Neuron (in vitro differentiated cells): Measurements from ENCODE around the gene NCF4.

ENCODE experiments used
- H2AFZ ChIP-seq: one replicate; pipeline ENCODE4 v1.6.1; 2013; ENCODE audit warnings: low read depth, mild to moderate bottlenecking, inconsistent platforms, low read length, moderate library complexity
- H3K27me3 ChIP-seq: one replicate; pipeline ENCODE4 v1.6.1; 2013; ENCODE audit warnings: low read length; ENCODE audit not compliant: insufficient read depth
- H3K36me3 ChIP-seq: one replicate; pipeline ENCODE4 v1.6.1; 2013; ENCODE audit warnings: low read length; ENCODE audit not compliant: insufficient read depth
- H3K4me1 ChIP-seq: one replicate; pipeline ENCODE4 v1.6.1; 2013; ENCODE audit warnings: low read length; ENCODE audit not compliant: insufficient read depth
- H3K4me3 ChIP-seq: 2 replicates; pipeline ENCODE4 v1.5.1; 2013; ENCODE audit warnings: mild to moderate bottlenecking, low read length, moderate library complexity
- H3K9me3 ChIP-seq: one replicate; pipeline ENCODE4 v1.6.1; 2013; ENCODE audit warnings: low read length

Gene NCF4

GRCh38 chr22:36826262-36826661 lies 34.5 kb upstream of the NCF4 start:
- H3K27me3 ChIP-seq: peaks cover under 1% of the 10 kb centered on the region

GRCh38 chr22:36828815-36829214 lies 32.0 kb upstream of the NCF4 start:
- Histone ChIP-seq H3K4me1 (no peaks in the 10 kb centered on the region), H3K9me3 (no peaks in the 10 kb centered on the region), H3K4me3 (no peak overlapping the region), H2AFZ (no peak overlapping the region), H3K36me3 (no peaks in the 10 kb centered on the region), H3K27me3 (no peaks in the 10 kb centered on the region)

More at GRCh38 chr22:36826262-36826661, 34.5 kb upstream of the NCF4 start:
- Histone ChIP-seq H3K4me3 (no peak overlapping the region), H3K4me1 (no peaks in the 10 kb centered on the region), H2AFZ (no peak overlapping the region), H3K9me3 (no peaks in the 10 kb centered on the region), H3K36me3 (no peaks in the 10 kb centered on the region)

- Histone ChIP-seq H3K9me3 (no peaks in the 10 kb centered on the region), H3K36me3 (no peaks in the 10 kb centered on the region), H3K4me3 (no peak overlapping the region), H2AFZ (no peak overlapping the region), H3K4me1 (no peaks in the 10 kb centered on the region), H3K27me3 (no peaks in the 10 kb centered on the region)
Observed at GRCh38 chr22:36829370-36830002, 31.3 kb upstream of the NCF4 start.

- H2AFZ ChIP-seq: no peak overlapping the region
- H3K36me3 ChIP-seq: no peaks in the 10 kb centered on the region
- no peaks in the 10 kb centered on the region for H3K4me1 ChIP-seq
- no peaks in the 10 kb centered on the region for H3K9me3 ChIP-seq
- no peak overlapping the region for H3K4me3 ChIP-seq
- no peaks in the 10 kb centered on the region for H3K27me3 ChIP-seq
Observed at GRCh38 chr22:36830601-36831000, 30.2 kb upstream of the NCF4 start.

GRCh38 chr22:36831206-36831605 lies 29.6 kb upstream of the NCF4 start:
- H2AFZ ChIP-seq: no peak overlapping the region
- no peaks in the 10 kb centered on the region for H3K27me3 ChIP-seq
- no peaks in the 10 kb centered on the region for H3K4me1 ChIP-seq
- no peak overlapping the region for H3K4me3 ChIP-seq
- no peaks in the 10 kb centered on the region for H3K9me3 ChIP-seq
- no peaks in the 10 kb centered on the region for H3K36me3 ChIP-seq

- peaks cover under 1% of the 10 kb centered on the region for H3K4me1 ChIP-seq
- no peaks in the 10 kb centered on the region for H3K27me3 ChIP-seq
- no peak overlapping the region for H2AFZ ChIP-seq
- H3K36me3 ChIP-seq: no peaks in the 10 kb centered on the region
- no peak overlapping the region for H3K4me3 ChIP-seq
- no peaks in the 10 kb centered on the region for H3K9me3 ChIP-seq
Observed at GRCh38 chr22:36831717-36832116, 29.1 kb upstream of the NCF4 start.

GRCh38 chr22:36833073-36833472 lies 27.7 kb upstream of the NCF4 start:
- Histone ChIP-seq H3K36me3 (no peaks in the 10 kb centered on the region), H3K4me1 (peaks cover 8% of the 10 kb centered on the region), H3K27me3 (no peaks in the 10 kb centered on the region), H3K9me3 (peaks cover under 1% of the 10 kb centered on the region), H2AFZ (no peak overlapping the region), H3K4me3 (no peak overlapping the region)

GRCh38 chr22:36835903-36836302 lies 24.9 kb upstream of the NCF4 start:
- Histone ChIP-seq H3K27me3 (no peaks in the 10 kb centered on the region), H3K4me1 (peaks cover 8% of the 10 kb centered on the region), H3K4me3 (no peak overlapping the region), H3K9me3 (peaks cover 4% of the 10 kb centered on the region), H3K36me3 (no peaks in the 10 kb centered on the region), H2AFZ (no peak overlapping the region)

- no peaks in the 10 kb centered on the region for H3K36me3 ChIP-seq
- H3K4me1 ChIP-seq: peaks cover 8% of the 10 kb centered on the region
- no peak overlapping the region for H2AFZ ChIP-seq
- H3K9me3 ChIP-seq: peaks cover 4% of the 10 kb centered on the region
- H3K4me3 ChIP-seq: no peak overlapping the region
- H3K27me3 ChIP-seq: no peaks in the 10 kb centered on the region
Observed at GRCh38 chr22:36838119-36839030, 22.4 kb upstream of the NCF4 start.

GRCh38 chr22:36839356-36840073 lies 21.3 kb upstream of the NCF4 start:
- Histone ChIP-seq H3K4me3 (no peak overlapping the region), H3K36me3 (no peaks in the 10 kb centered on the region), H3K27me3 (no peaks in the 10 kb centered on the region), H3K4me1 (peaks cover 8% of the 10 kb centered on the region), H3K9me3 (peaks cover 4% of the 10 kb centered on the region), H2AFZ (no peak overlapping the region)

GRCh38 chr22:36840106-36840505 lies 20.7 kb upstream of the NCF4 start:
- H3K9me3 ChIP-seq: peaks cover 4% of the 10 kb centered on the region
- H3K36me3 ChIP-seq: no peaks in the 10 kb centered on the region
- H3K4me3 ChIP-seq: no peak overlapping the region
- no peak overlapping the region for H2AFZ ChIP-seq
- H3K4me1 ChIP-seq: peaks cover 8% of the 10 kb centered on the region
- H3K27me3 ChIP-seq: no peaks in the 10 kb centered on the region

GRCh38 chr22:36846271-36846670 lies 14.5 kb upstream of the NCF4 start:
- Histone ChIP-seq H2AFZ (no peak overlapping the region), H3K36me3 (no peaks in the 10 kb centered on the region), H3K4me1 (no peaks in the 10 kb centered on the region), H3K27me3 (peaks cover 9% of the 10 kb centered on the region), H3K9me3 (no peaks in the 10 kb centered on the region), H3K4me3 (no peak overlapping the region)

- Histone ChIP-seq H3K36me3 (no peaks in the 10 kb centered on the region), H2AFZ (no peak overlapping the region), H3K4me1 (no peaks in the 10 kb centered on the region), H3K27me3 (peaks cover 9% of the 10 kb centered on the region), H3K4me3 (no peak overlapping the region), H3K9me3 (no peaks in the 10 kb centered on the region)
Observed at GRCh38 chr22:36846949-36847348, 13.9 kb upstream of the NCF4 start.
